C4-2B (cell line): ENCODE data around the gene ZDHHC11B.
"Not testable (repeated sequence)": the region's sequence is repeated elsewhere in the genome, so short reads cannot be mapped to it uniquely, and the experiment has no call there.

Experiments
- CTCF ChIP-seq: fragments of 450-650 bp; conservative IDR thresholded peaks from 2 replicates; pipeline ENCODE4 v1.5.1; 2017; ENCODE audit warnings: mild to moderate bottlenecking
- ZFX ChIP-seq: fragments of 450-650 bp; IDR thresholded peaks from 2 replicates; pipeline ENCODE4 v1.6.1; 2017

- not testable (repeated sequence) for TF ChIP-seq CTCF, ZFX
Measured at GRCh38 chr5:713686-714085, 70.8 kb downstream of the ZDHHC11B start.
